ENCODE measurements around the gene EPO.

EPO gene

GRCh38 chr7:100720279-100720670 lies at the start of gene EPO:
Gene EPO, plus strand, starts transcription at chr7:100720468. Its CDS starts 513 bp downstream, at chr7:100720981.
- in situ Hi-C loops (cut with HindIII; ENCODE audit: low sequenced_read_pairs) = no loop called here
- no peak for DNase-seq (ENCODE audit: low read depth, low spot score)
- TF ChIP-seq CTCF (IDR thresholded peaks at IDR 0.05; ENCODE audit: low read depth, low read length) = no peak
- no peak within 1 kb of the TSS for H3K4me3 ChIP-seq (ENCODE audit: low read depth, low read length)

GRCh38 chr7:100671353-100672327 lies 48.6 kb upstream of the EPO start:
- H3K4me3 ChIP-seq (ENCODE audit: low read depth, low read length) = no peak overlapping the region
- TF ChIP-seq CTCF (IDR thresholded peaks at IDR 0.05; ENCODE audit: low read depth, low read length) = no peak
- DNase-seq (ENCODE audit: low read depth, low spot score) = no peak
- in situ Hi-C loops (cut with HindIII; ENCODE audit: low sequenced_read_pairs) = no loop called here

- peak within 1 kb of the TSS; percentile 97 for H3K4me3 ChIP-seq (ENCODE audit: low read depth, low read length)
- TF ChIP-seq CTCF (IDR thresholded peaks at IDR 0.05; ENCODE audit: low read depth, low read length) = no peak
- peak; percentile 99 for DNase-seq (ENCODE audit: low read depth, low spot score)
- in situ Hi-C loops (cut with HindIII; ENCODE audit: low sequenced_read_pairs) = no loop called here
Observed at GRCh38 chr7:100673302-100673941, 46.8 kb upstream of the EPO start, which contains the start of gene GNB2. Gene GNB2, plus strand, starts transcription at chr7:100673740. Its CDS starts 2,526 bp downstream, at chr7:100676266.

GRCh38 chr7:100673942-100674410 lies 46.3 kb upstream of the EPO start:
- peak overlapping the region; percentile 97 for H3K4me3 ChIP-seq (ENCODE audit: low read depth, low read length)
- no peak for DNase-seq (ENCODE audit: low read depth, low spot score)
- in situ Hi-C loops (cut with HindIII; ENCODE audit: low sequenced_read_pairs) = no loop called here
- no peak for TF ChIP-seq CTCF (IDR thresholded peaks at IDR 0.05; ENCODE audit: low read depth, low read length)

GRCh38 chr7:100674411-100675104 lies 45.7 kb upstream of the EPO start:
- peak overlapping the region; percentile 97 for H3K4me3 ChIP-seq (ENCODE audit: low read depth, low read length)
- in situ Hi-C loops (cut with HindIII; ENCODE audit: low sequenced_read_pairs) = no loop called here
- peak; percentile 25 for DNase-seq (ENCODE audit: low read depth, low spot score)
- no peak for TF ChIP-seq CTCF (IDR thresholded peaks at IDR 0.05; ENCODE audit: low read depth, low read length)

DNA sequence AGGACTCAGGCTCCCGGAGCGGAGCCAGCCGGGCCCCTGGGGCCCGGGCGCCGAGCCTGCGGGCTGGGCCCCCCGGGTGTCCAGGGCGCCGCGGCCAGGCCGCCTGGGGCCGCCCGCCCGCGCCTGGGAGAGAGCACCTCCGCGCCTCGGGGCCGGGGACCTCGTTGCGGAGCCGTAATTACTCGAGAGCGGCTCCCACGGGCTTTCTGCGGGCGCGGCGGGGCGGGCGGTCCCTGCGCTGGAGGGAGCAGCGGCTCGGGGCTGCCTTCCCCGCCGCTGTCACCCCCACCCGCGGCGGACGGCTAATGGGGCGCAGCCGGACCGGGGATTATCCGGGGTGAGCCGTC lies 45.2 kb upstream of the EPO start:
- in situ Hi-C loops (cut with HindIII; ENCODE audit: low sequenced_read_pairs) = no loop called here
- DNase-seq (ENCODE audit: low read depth, low spot score) = no peak
- no peak for TF ChIP-seq CTCF (IDR thresholded peaks at IDR 0.05; ENCODE audit: low read depth, low read length)
- H3K4me3 ChIP-seq (ENCODE audit: low read depth, low read length) = peak overlapping the region; percentile 97

All from astrocyte of the spinal cord (primary cell).